T-helper 2 cell treated with Interferon-gamma antibody and Interleukin-4, amounts not matched to agents 5 μg/mL and 100 μg/mL, for 36 hours (primary cell): ENCODE results near the gene GNG11.

Source experiments
- DNase-seq: peaks from one replicate; pipeline ENCODE4 v3.0.0; 2021; ENCODE audit warnings: low spot score
- H3K27ac Mint-ChIP-seq: one replicate; pipeline ENCODE4 v1.8.0; 2021; ENCODE audit warnings: mild to moderate bottlenecking, mixed read lengths
- H3K27me3 Mint-ChIP-seq: one replicate; pipeline ENCODE4 v1.8.0; 2021; ENCODE audit warnings: low read depth, mixed read lengths
- H3K36me3 Mint-ChIP-seq: one replicate; pipeline ENCODE4 v1.8.0; 2021; ENCODE audit warnings: low read depth, mixed read lengths
- H3K4me1 Mint-ChIP-seq: one replicate; pipeline ENCODE4 v1.8.0; 2021; ENCODE audit warnings: low read depth, mixed read lengths
- H3K4me3 Mint-ChIP-seq: one replicate; pipeline ENCODE4 v1.8.0; 2022; ENCODE audit warnings: mild to moderate bottlenecking, moderate library complexity, mixed read lengths
- H3K9me3 Mint-ChIP-seq: one replicate; pipeline ENCODE4 v1.8.0; 2021; ENCODE audit warnings: mixed read lengths

Gene GNG11

GRCh38 chr7:93945756-93946535 is 24.4 kb downstream of the GNG11 start:
- Mint-ChIP-seq H3K27me3 (no peaks in the 10 kb centered on the region), H3K4me1 (no peaks in the 10 kb centered on the region), H3K9me3 (no peaks in the 10 kb centered on the region), H3K27ac (no peak overlapping the region), H3K36me3 (no peaks in the 10 kb centered on the region), H3K4me3 (no peak overlapping the region)
- DNase-seq: no peak

- Mint-ChIP-seq H3K27ac (no peak overlapping the region), H3K9me3 (no peaks in the 10 kb centered on the region), H3K36me3 (no peaks in the 10 kb centered on the region), H3K27me3 (no peaks in the 10 kb centered on the region), H3K4me3 (no peak overlapping the region), H3K4me1 (no peaks in the 10 kb centered on the region)
- no peak for DNase-seq
Measured at GRCh38 chr7:93948106-93948505, 26.6 kb downstream of the GNG11 start.

- Mint-ChIP-seq H3K4me3 (no peak overlapping the region), H3K4me1 (no peaks in the 10 kb centered on the region), H3K9me3 (no peaks in the 10 kb centered on the region), H3K27me3 (no peaks in the 10 kb centered on the region), H3K36me3 (no peaks in the 10 kb centered on the region), H3K27ac (no peak overlapping the region)
- no peak for DNase-seq
Measured at GRCh38 chr7:93948873-93949272, 27.3 kb downstream of the GNG11 start.

GRCh38 chr7:93949423-93949822 is 27.9 kb downstream of the GNG11 start:
- DNase-seq: no peak
- Mint-ChIP-seq H3K9me3 (no peaks in the 10 kb centered on the region), H3K27me3 (no peaks in the 10 kb centered on the region), H3K4me1 (no peaks in the 10 kb centered on the region), H3K27ac (no peak overlapping the region), H3K4me3 (no peak overlapping the region), H3K36me3 (no peaks in the 10 kb centered on the region)

GRCh38 chr7:93955304-93955703 is 33.8 kb downstream of the GNG11 start:
- Mint-ChIP-seq H3K27me3 (peaks cover 2% of the 10 kb centered on the region), H3K4me3 (no peak overlapping the region), H3K36me3 (no peaks in the 10 kb centered on the region), H3K27ac (no peak overlapping the region), H3K4me1 (no peaks in the 10 kb centered on the region), H3K9me3 (no peaks in the 10 kb centered on the region)
- no peak for DNase-seq

- Mint-ChIP-seq H3K4me1 (no peaks in the 10 kb centered on the region), H3K27ac (no peak overlapping the region), H3K4me3 (no peak overlapping the region), H3K9me3 (no peaks in the 10 kb centered on the region), H3K36me3 (no peaks in the 10 kb centered on the region), H3K27me3 (peaks cover 2% of the 10 kb centered on the region)
- DNase-seq: no peak
Measured at GRCh38 chr7:93957767-93958166, 36.2 kb downstream of the GNG11 start.

GRCh38 chr7:93958216-93958615 is 36.7 kb downstream of the GNG11 start:
- DNase-seq: no peak
- Mint-ChIP-seq H3K4me3 (no peak overlapping the region), H3K4me1 (no peaks in the 10 kb centered on the region), H3K36me3 (no peaks in the 10 kb centered on the region), H3K27ac (no peak overlapping the region), H3K27me3 (peaks cover 2% of the 10 kb centered on the region), H3K9me3 (no peaks in the 10 kb centered on the region)

GRCh38 chr7:93958651-93959050 is 37.1 kb downstream of the GNG11 start:
- no peak overlapping the region for H3K4me3 Mint-ChIP-seq
- no peaks in the 10 kb centered on the region for H3K36me3 Mint-ChIP-seq
- H3K4me1 Mint-ChIP-seq: no peaks in the 10 kb centered on the region
- H3K27ac Mint-ChIP-seq: no peak overlapping the region
- no peak for DNase-seq
- H3K9me3 Mint-ChIP-seq: no peaks in the 10 kb centered on the region
- H3K27me3 Mint-ChIP-seq: peaks cover 2% of the 10 kb centered on the region

- Mint-ChIP-seq H3K27ac (no peak overlapping the region), H3K4me3 (no peak overlapping the region), H3K9me3 (no peaks in the 10 kb centered on the region), H3K4me1 (no peaks in the 10 kb centered on the region), H3K27me3 (peaks cover 2% of the 10 kb centered on the region), H3K36me3 (no peaks in the 10 kb centered on the region)
- no peak for DNase-seq
Measured at GRCh38 chr7:93960986-93961385, 39.5 kb downstream of the GNG11 start.

GRCh38 chr7:93964262-93964661 is 42.7 kb downstream of the GNG11 start:
- H3K36me3 Mint-ChIP-seq: no peaks in the 10 kb centered on the region
- DNase-seq: no peak
- H3K9me3 Mint-ChIP-seq: no peaks in the 10 kb centered on the region
- H3K4me3 Mint-ChIP-seq: no peak overlapping the region
- H3K27ac Mint-ChIP-seq: no peak overlapping the region
- H3K4me1 Mint-ChIP-seq: no peaks in the 10 kb centered on the region
- H3K27me3 Mint-ChIP-seq: no peaks in the 10 kb centered on the region

- H3K9me3 Mint-ChIP-seq: no peaks in the 10 kb centered on the region
- no peaks in the 10 kb centered on the region for H3K27me3 Mint-ChIP-seq
- H3K4me1 Mint-ChIP-seq: no peaks in the 10 kb centered on the region
- H3K4me3 Mint-ChIP-seq: no peak overlapping the region
- H3K36me3 Mint-ChIP-seq: no peaks in the 10 kb centered on the region
- no peak overlapping the region for H3K27ac Mint-ChIP-seq
- no peak for DNase-seq
Measured at GRCh38 chr7:93964813-93965212, 43.3 kb downstream of the GNG11 start.

GRCh38 chr7:93968911-93969620 is 47.5 kb downstream of the GNG11 start:
- H3K4me1 Mint-ChIP-seq: no peaks in the 10 kb centered on the region
- peaks cover 2% of the 10 kb centered on the region for H3K27me3 Mint-ChIP-seq
- H3K4me3 Mint-ChIP-seq: no peak overlapping the region
- no peaks in the 10 kb centered on the region for H3K9me3 Mint-ChIP-seq
- H3K36me3 Mint-ChIP-seq: no peaks in the 10 kb centered on the region
- no peak overlapping the region for H3K27ac Mint-ChIP-seq
- DNase-seq: no peak

GRCh38 chr7:93972029-93972725 is 50.6 kb downstream of the GNG11 start:
- H3K4me1 Mint-ChIP-seq: no peaks in the 10 kb centered on the region
- no peak overlapping the region for H3K4me3 Mint-ChIP-seq
- DNase-seq: no peak
- H3K9me3 Mint-ChIP-seq: no peaks in the 10 kb centered on the region
- no peaks in the 10 kb centered on the region for H3K36me3 Mint-ChIP-seq
- peaks cover 2% of the 10 kb centered on the region for H3K27me3 Mint-ChIP-seq
- no peak overlapping the region for H3K27ac Mint-ChIP-seq

GRCh38 chr7:93973134-93973533 is 51.6 kb downstream of the GNG11 start:
- no peaks in the 10 kb centered on the region for H3K9me3 Mint-ChIP-seq
- no peak overlapping the region for H3K4me3 Mint-ChIP-seq
- peaks cover 2% of the 10 kb centered on the region for H3K27me3 Mint-ChIP-seq

More at GRCh38 chr7:93973134-93973533, 51.6 kb downstream of the GNG11 start:
- H3K4me1 Mint-ChIP-seq: no peaks in the 10 kb centered on the region
- no peak overlapping the region for H3K27ac Mint-ChIP-seq
- no peak for DNase-seq
- no peaks in the 10 kb centered on the region for H3K36me3 Mint-ChIP-seq
